ENCODE results near the gene MSANTD2.

DNA sequence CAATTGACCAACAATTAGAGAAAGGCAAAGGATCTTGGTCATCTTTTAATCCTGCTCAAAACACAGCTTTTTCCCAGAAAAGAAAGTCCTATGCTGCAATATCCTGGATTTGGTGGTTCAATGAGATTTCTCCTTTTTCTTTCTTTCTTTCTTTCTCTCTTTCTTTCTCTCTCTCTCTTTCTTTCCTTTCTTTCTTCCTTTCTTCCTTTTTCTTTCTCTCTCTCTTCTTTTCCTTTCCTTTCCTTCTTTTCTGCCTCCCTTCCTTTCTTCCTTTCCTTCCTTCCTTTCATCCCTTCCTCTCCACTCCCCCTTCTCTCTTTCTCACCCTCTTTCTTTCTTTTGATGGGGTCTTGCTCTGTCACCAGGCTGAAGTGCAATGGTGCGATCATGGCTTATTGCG lies 31.7 kb upstream of the MSANTD2 start:
- no peak for TF ChIP-seq POLR2AphosphoS5 (IDR thresholded peaks at IDR 0.05; ENCODE audit: low read depth)
- TF ChIP-seq CTCF (IDR thresholded peaks at IDR 0.05; ENCODE audit: insufficient read depth, low read length), result no peak
- no peak for TF ChIP-seq GABPA (IDR thresholded peaks at IDR 0.05; ENCODE audit: low read depth)
- TF ChIP-seq, protein P1, sequence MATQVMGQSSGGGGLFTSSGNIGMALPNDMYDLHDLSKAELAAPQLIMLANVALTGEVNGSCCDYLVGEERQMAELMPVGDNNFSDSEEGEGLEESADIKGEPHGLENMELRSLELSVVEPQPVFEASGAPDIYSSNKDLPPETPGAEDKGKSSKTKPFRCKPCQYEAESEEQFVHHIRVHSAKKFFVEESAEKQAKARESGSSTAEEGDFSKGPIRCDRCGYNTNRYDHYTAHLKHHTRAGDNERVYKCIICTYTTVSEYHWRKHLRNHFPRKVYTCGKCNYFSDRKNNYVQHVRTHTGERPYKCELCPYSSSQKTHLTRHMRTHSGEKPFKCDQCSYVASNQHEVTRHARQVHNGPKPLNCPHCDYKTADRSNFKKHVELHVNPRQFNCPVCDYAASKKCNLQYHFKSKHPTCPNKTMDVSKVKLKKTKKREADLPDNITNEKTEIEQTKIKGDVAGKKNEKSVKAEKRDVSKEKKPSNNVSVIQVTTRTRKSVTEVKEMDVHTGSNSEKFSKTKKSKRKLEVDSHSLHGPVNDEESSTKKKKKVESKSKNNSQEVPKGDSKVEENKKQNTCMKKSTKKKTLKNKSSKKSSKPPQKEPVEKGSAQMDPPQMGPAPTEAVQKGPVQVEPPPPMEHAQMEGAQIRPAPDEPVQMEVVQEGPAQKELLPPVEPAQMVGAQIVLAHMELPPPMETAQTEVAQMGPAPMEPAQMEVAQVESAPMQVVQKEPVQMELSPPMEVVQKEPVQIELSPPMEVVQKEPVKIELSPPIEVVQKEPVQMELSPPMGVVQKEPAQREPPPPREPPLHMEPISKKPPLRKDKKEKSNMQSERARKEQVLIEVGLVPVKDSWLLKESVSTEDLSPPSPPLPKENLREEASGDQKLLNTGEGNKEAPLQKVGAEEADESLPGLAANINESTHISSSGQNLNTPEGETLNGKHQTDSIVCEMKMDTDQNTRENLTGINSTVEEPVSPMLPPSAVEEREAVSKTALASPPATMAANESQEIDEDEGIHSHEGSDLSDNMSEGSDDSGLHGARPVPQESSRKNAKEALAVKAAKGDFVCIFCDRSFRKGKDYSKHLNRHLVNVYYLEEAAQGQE (IDR thresholded peaks at IDR 0.05; ENCODE audit: insufficient replicate concordance, low read depth), result no peak
- no peak for TF ChIP-seq SPI1 (IDR thresholded peaks at IDR 0.05; ENCODE audit: borderline replicate concordance, low read depth)
